Eye (tissue), 1 donor: ENCODE results near the gene ROBO3.

Source experiments
- DNase-seq: peaks from one replicate; pipeline ENCODE4 v3.0.0-alpha.2; 2015

The ROBO3 gene

GRCh38 chr11:124846070-124846673, 19.1 kb upstream of the ROBO3 start:
- peak; percentile 26 for DNase-seq

- no peak for DNase-seq
These were observed 6.1 kb upstream of the ROBO3 start for GRCh38 chr11:124859171-124859570.

- peak; percentile 32 for DNase-seq
These were observed 3.6 kb upstream of the ROBO3 start for GRCh38 chr11:124861670-124862069.

- peak; percentile 85 for DNase-seq
These were observed 2.0 kb upstream of the ROBO3 start for GRCh38 chr11:124863137-124863825.

GRCh38 chr11:124863826-124864165, 1.4 kb upstream of the ROBO3 start:
- DNase-seq = peak; percentile 45

- no peak for DNase-seq
These were observed 898 bp upstream of the ROBO3 start for GRCh38 chr11:124864176-124864891.

GRCh38 chr11:124864892-124865180, 396 bp upstream of the ROBO3 start:
- DNase-seq = peak; percentile 23

- peak; percentile 83 for DNase-seq
These were observed 945 bp downstream of the ROBO3 start for GRCh38 chr11:124865902-124866851.

- peak; percentile 69 for DNase-seq
These were observed 2.5 kb downstream of the ROBO3 start for GRCh38 chr11:124867700-124868099.

GRCh38 chr11:124868331-124869274, 3.4 kb downstream of the ROBO3 start:
- peak; percentile 30 for DNase-seq

GRCh38 chr11:124869331-124869730, 4.1 kb downstream of the ROBO3 start:
- DNase-seq = no peak

- no peak for DNase-seq
These were observed 4.7 kb downstream of the ROBO3 start for GRCh38 chr11:124869856-124870387.

GRCh38 chr11:124870430-124870829, 5.2 kb downstream of the ROBO3 start:
- DNase-seq = no peak

- DNase-seq = no peak
These were observed 7.0 kb downstream of the ROBO3 start for GRCh38 chr11:124872280-124872679.

- DNase-seq = no peak
These were observed 7.5 kb downstream of the ROBO3 start for GRCh38 chr11:124872741-124873140.

GRCh38 chr11:124873951-124874350, 8.7 kb downstream of the ROBO3 start:
- DNase-seq = no peak

GRCh38 chr11:124874571-124875255, 9.5 kb downstream of the ROBO3 start:
- no peak for DNase-seq

GRCh38 chr11:124875401-124875800, 10.2 kb downstream of the ROBO3 start:
- DNase-seq = no peak

- peak; percentile 97 for DNase-seq
These were observed 10.9 kb downstream of the ROBO3 start for GRCh38 chr11:124875943-124876817.
